B cell (primary cell): ENCODE data around the gene CD300LG. TPM values are rescaled to one million over a fixed set of nuclear protein-coding genes. Genes with fewer than 3 reads are reported as not detected.
A peak's percentile ranks its signal among the peaks of the same experiment; 100 is the strongest.

Experiments
- ATAC-seq: fragments of 200-7000 bp; cut with Tn5 transposase; one replicate; pipeline ENCODE4 v1.10.0; 2021; ENCODE audit warnings: low read depth, mild to moderate bottlenecking, moderate number of reproducible peaks, moderate library complexity
- CTCF ChIA-PET: fragments of 350-600 bp; sonication (Branson Sonifier 250); formaldehyde crosslinking; loops from one replicate; lab custom pipeline; 2021; ENCODE audit warnings: antibody characterized with exemption, inconsistent platforms; lab: Charles Lee
- POLR2A ChIA-PET: fragments of 350-600 bp; sonication (Branson Sonifier 250); formaldehyde crosslinking; loops from one replicate; lab custom pipeline; 2021; ENCODE audit warnings: antibody characterized with exemption; lab: Charles Lee
- DNase-seq: peaks from one replicate; pipeline ENCODE4 v3.0.0; 2013
- H2AFZ ChIP-seq: 2 replicates; pipeline ENCODE4 v1.6.1; 2012; ENCODE audit warnings: mild to moderate bottlenecking, low read depth, low read length; ENCODE audit not compliant: insufficient read depth, poor library complexity, severe bottlenecking
- H3K27ac ChIP-seq, 2 donors: 1 replicate in 1 of 2; 2 replicates in 1 of 2; pipeline ENCODE4 v1.5.1; 2012 to 2013; ENCODE audit warnings: low read length in 2 of 2, mild to moderate bottlenecking in 2 of 2, moderate library complexity in 1 of 2
- H3K27me3 ChIP-seq, 4 experiments: fragments of 200-600 bp in 1 of 4; sonication (generic) in 1 of 4; replicated peaks in 1 of 4; 1 replicate in 2 of 4; 2 replicates in 2 of 4; pipeline versions ENCODE4 v1.6.1 to v1.7.0; 2013 to 2016; ENCODE audit warnings: low read length in 3 of 4, mild to moderate bottlenecking in 2 of 4, mixed read lengths in 1 of 4, moderate library complexity in 1 of 4; ENCODE audit not compliant: insufficient read depth in 4 of 4, control insufficient read depth in 3 of 4; ENCODE audit errors: control extremely low read depth in 1 of 4
- H3K36me3 ChIP-seq, 2 experiments: replicated peaks in 1 of 2; 1 replicate in 1 of 2; 2 replicates in 1 of 2; pipeline versions ENCODE4 v1.6.1 to v1.7.1; 2013; ENCODE audit warnings: low read length in 1 of 2; ENCODE audit not compliant: insufficient read depth in 2 of 2, control insufficient read depth in 1 of 2; ENCODE audit errors: control extremely low read depth in 1 of 2, extremely low read depth in 1 of 2
- H3K4me1 ChIP-seq, 2 donors: fragments of 200-600 bp in 1 of 2; sonication (generic) in 1 of 2; 1 replicate in 1 of 2; 2 replicates in 1 of 2; pipeline versions ENCODE4 v1.5.1 to v1.6.1; 2013 to 2017; ENCODE audit warnings: low read length in 2 of 2; ENCODE audit not compliant: control insufficient read depth in 2 of 2, insufficient read depth in 2 of 2
- H3K4me2 ChIP-seq: replicated peaks from 2 replicates; pipeline ENCODE3; 2012; ENCODE audit warnings: mild to moderate bottlenecking, low read depth, low read length; ENCODE audit not compliant: poor library complexity, severe bottlenecking
- H3K4me3 ChIP-seq, 5 experiments: fragments of 200-600 bp in 1 of 5; sonication (generic) in 1 of 5; 1 replicate in 3 of 5; 2 replicates in 2 of 5; pipeline versions ENCODE4 v1.5.1 to v1.7.0; 2011 to 2016; ENCODE audit warnings: low read length in 4 of 5, mild to moderate bottlenecking in 4 of 5, low read depth in 2 of 5, control low read depth in 1 of 5, moderate library complexity in 1 of 5; ENCODE audit not compliant: insufficient read depth in 1 of 5; ENCODE audit errors: control extremely low read depth in 1 of 5, extremely low read depth in 1 of 5
- H3K79me2 ChIP-seq: fragments of 200-600 bp; sonication (generic); one replicate; pipeline ENCODE4 v1.6.0; 2016; ENCODE audit warnings: low read length; ENCODE audit not compliant: control insufficient read depth, insufficient read depth
- H3K9ac ChIP-seq: fragments of 200-600 bp; sonication (generic); 2 replicates; pipeline ENCODE4 v1.6.1; 2017; ENCODE audit warnings: mild to moderate bottlenecking, low read length, moderate library complexity
- H3K9me3 ChIP-seq, 3 donors: one replicate each; pipeline versions ENCODE4 v1.6.1 to v1.7.1; 2013; ENCODE audit warnings: low read length in 2 of 3; ENCODE audit not compliant: control insufficient read depth in 2 of 3, insufficient read depth in 1 of 3; ENCODE audit errors: control extremely low read depth in 1 of 3
- H4K20me1 ChIP-seq: 2 replicates; pipeline ENCODE4 v1.6.0; 2012; ENCODE audit warnings: mild to moderate bottlenecking, low read length; ENCODE audit not compliant: insufficient read depth, control insufficient read depth, poor library complexity, severe bottlenecking
- H3K27ac Mint-ChIP-seq: one replicate; pipeline ENCODE4 v1.8.0; 2021; ENCODE audit warnings: mixed read lengths
- H3K27me3 Mint-ChIP-seq: one replicate; pipeline ENCODE4 v1.8.0; 2021; ENCODE audit warnings: mixed read lengths
- H3K4me1 Mint-ChIP-seq: one replicate; pipeline ENCODE4 v1.8.0; 2021; ENCODE audit warnings: mixed read lengths
- H3K4me3 Mint-ChIP-seq: one replicate; pipeline ENCODE4 v1.8.0; 2021; ENCODE audit warnings: mixed read lengths
- H3K9me3 Mint-ChIP-seq: one replicate; pipeline ENCODE4 v1.8.0; 2022; ENCODE audit warnings: mixed read lengths; ENCODE audit not compliant: insufficient read depth
- CTCF ChIP-seq: fragments of 200-600 bp; IDR thresholded peaks from one replicate; pipeline ENCODE4 v1.8.0; 2022; ENCODE audit warnings: antibody characterized with exemption, mild to moderate bottlenecking
- EZH2 ChIP-seq: IDR thresholded peaks from 2 replicates; pipeline ENCODE4 v1.6.1; 2012; ENCODE audit warnings: borderline replicate concordance, low read depth, mild to moderate bottlenecking, moderate library complexity, low read length; ENCODE audit not compliant: insufficient read depth, poor library complexity, severe bottlenecking
- WGBS: methylation state at CpG from one replicate; pipeline ENCODE4 v1.1.5; 2013; ENCODE audit warnings: missing lambda C conversion rate; ENCODE audit not compliant: insufficient coverage; 5-methylcytosine and 5-hydroxymethylcytosine counted together
- intact Hi-C: fragments of 100-400 bp; cut with micrococcal nuclease; formaldehyde crosslinking; loops from one replicate; pipeline ENCODE4 v1.10.0; 2022
- polyA plus RNA-seq: library from polyadenylated mRNA; depleted of rRNA; stranded (reverse); fragments of >200 nt; gene quantifications from 2 replicates; pipeline ENCODE4 v1.2.3, GENCODE V29; 2012
- total RNA-seq, 2 donors: library from RNA; stranded (reverse); fragments of 120-200 nt in 1 of 2; gene quantifications; 1 replicate in 1 of 2; 2 replicates in 1 of 2; pipeline versions ENCODE4 v1.2.3 to v1.2.4, GENCODE V29; 2013 to 2022

The CD300LG gene
- total and polyA plus RNA-seq, 2 donors (not counting 1 experiment from before 2014, with no cell fraction given): not detected

GRCh38 chr17:43905985-43906852, 59.2 kb downstream of the CD300LG start:
- H3K27ac Mint-ChIP-seq: no peak overlapping the region
- peak overlapping the region in 4 of 5 experiments; percentile 42 to 73 (median 50) for H3K4me3 ChIP-seq
- no peak for ATAC-seq

More at GRCh38 chr17:43905985-43906852, 59.2 kb downstream of the CD300LG start:
- no peaks in the 10 kb centered on the region for H3K79me2 ChIP-seq
- H3K27ac ChIP-seq: no peak overlapping the region
- WGBS: 20% methylated on average over 20 of the region's 37 CpGs
- H4K20me1 ChIP-seq: no peaks in the 10 kb centered on the region
- ChIA-PET CTCF (no interaction called here), POLR2A (interaction anchor here (0.6 kb wide), 1 partner anchor 112 kb away, joined by 5 read pairs; no protein-coding TSS in a partner anchor)
- peak overlapping the region; percentile 67 for H3K9ac ChIP-seq
- H3K27me3 ChIP-seq: peaks cover 0 to 73% (median 36%) of the 10 kb centered on the region in 4 experiments
- H3K27me3 Mint-ChIP-seq: peaks cover 57% of the 10 kb centered on the region
- DNase-seq: peak; percentile 44
- H3K4me1 Mint-ChIP-seq: peaks cover 26% of the 10 kb centered on the region
- H3K36me3 ChIP-seq: no peaks in the 10 kb centered on the region
- H3K9me3 ChIP-seq: peaks cover 0 to 24% (median 0%) of the 10 kb centered on the region in 3 donors
- TF ChIP-seq EZH2 (no peak), CTCF (no peak)
- no peaks in the 10 kb centered on the region for H3K9me3 Mint-ChIP-seq
- intact Hi-C loops: no loop called here
- peak overlapping the region; percentile 98 for H3K4me2 ChIP-seq
- peaks cover 27 to 32% of the 10 kb centered on the region in 2 donors for H3K4me1 ChIP-seq
- H3K4me3 Mint-ChIP-seq: peak overlapping the region; percentile 81
- peak overlapping the region; percentile 74 for H2AFZ ChIP-seq
